HEK293 (cell line): Measurements from ENCODE around the gene MELK.

Experiments used
- CTCF ChIA-PET: fragments of 350-600 bp; formaldehyde crosslinking; extraction: SDS; loops from one replicate; lab custom pipeline; 2021; ENCODE audit warnings: antibody characterized with exemption; lab: Yijun Ruan, JAX
- POLR2A ChIA-PET: fragments of 300-600 bp; formaldehyde crosslinking; extraction: SDS; loops from one replicate; lab custom pipeline; 2020; ENCODE audit warnings: antibody characterized with exemption, inconsistent platforms; lab: Yijun Ruan, JAX
- H3K27ac ChIP-seq: fragments of 200-500 bp; sonication (Bioruptor generic); 2 replicates; pipeline ENCODE4 v1.5.1; 2014; ENCODE audit warnings: low read depth, low read length, control low read depth, inconsistent platforms; ENCODE audit errors: extremely low read depth
- H3K36me3 ChIP-seq, 2 experiments: fragments of 200-500 bp in 1 of 2; sonication (Bioruptor generic) in 1 of 2; 1 replicate in 1 of 2; 2 replicates in 1 of 2; pipeline ENCODE4 v1.5.1; 2014 to 2017; ENCODE audit warnings: inconsistent platforms in 2 of 2, low read length in 2 of 2; ENCODE audit not compliant: control insufficient read depth in 2 of 2, insufficient read depth in 1 of 2
- H3K4me1 ChIP-seq: fragments of 200-500 bp; sonication (Bioruptor generic); 2 replicates; pipeline ENCODE4 v1.5.1; 2014; ENCODE audit warnings: mild to moderate bottlenecking, low read length, inconsistent platforms; ENCODE audit not compliant: control insufficient read depth, insufficient read depth
- H3K4me3 ChIP-seq: 2 replicates; pipeline ENCODE4 v1.5.1; 2011; ENCODE audit warnings: low read depth, mild to moderate bottlenecking, control low read depth, low read length, moderate library complexity
- H3K9me3 ChIP-seq: fragments of 200-500 bp; sonication (Bioruptor generic); 2 replicates; pipeline ENCODE4 v1.5.1; 2014; ENCODE audit warnings: low read depth, low read length, inconsistent platforms; ENCODE audit not compliant: control insufficient read depth, insufficient read depth
- GFI1B ChIP-seq: fragments of 450-650 bp; formaldehyde crosslinking; IDR thresholded peaks from 2 replicates; pipeline ENCODE4 v1.5.1; 2016; ENCODE audit warnings: missing biosample characterization, missing genetic modification characterization
- HOXA7 ChIP-seq: sonication (generic); formaldehyde crosslinking; IDR thresholded peaks from 2 replicates; pipeline ENCODE4 v1.8.1; 2022; ENCODE audit warnings: missing genetic modification reagents, borderline replicate concordance
- KLF7 ChIP-seq: fragments of 450-650 bp; formaldehyde crosslinking; IDR thresholded peaks from 2 replicates; pipeline ENCODE4 v1.5.1; 2016; ENCODE audit warnings: missing biosample characterization, missing genetic modification characterization, borderline replicate concordance
- MEIS1 ChIP-seq: sonication (generic); formaldehyde crosslinking; IDR thresholded peaks from 2 replicates; pipeline ENCODE4 v1.8.1; 2022; ENCODE audit warnings: missing genetic modification reagents, mild to moderate bottlenecking, borderline replicate concordance
- PRDM1 ChIP-seq: fragments of 450-650 bp; formaldehyde crosslinking; IDR thresholded peaks from 2 replicates; pipeline ENCODE4; 2016; ENCODE audit warnings: missing biosample characterization, missing genetic modification characterization
- TRIM28 ChIP-seq: IDR thresholded peaks from 2 replicates; pipeline ENCODE4 v1.6.1; 2011; ENCODE audit warnings: low read length, control low read depth, borderline replicate concordance
- ZBTB8A ChIP-seq: fragments of 450-650 bp; formaldehyde crosslinking; IDR thresholded peaks from 2 replicates; pipeline ENCODE4 v1.5.1; 2016; ENCODE audit warnings: missing biosample characterization, missing genetic modification characterization
- ZNF184 ChIP-seq: fragments of 450-650 bp; IDR thresholded peaks from 2 replicates; pipeline ENCODE4 v1.5.1; 2018; ENCODE audit warnings: missing biosample characterization, mild to moderate bottlenecking, missing genetic modification characterization
- ZNF274 ChIP-seq, 2 experiments: fragments of 200-500 bp in 1 of 2; fragments of 450-650 bp in 1 of 2; sonication (Bioruptor generic) in 1 of 2; formaldehyde crosslinking in 1 of 2; IDR thresholded peaks; 2 replicates each; pipeline versions ENCODE4 v1.5.1 to v1.6.1; 2014 to 2016; ENCODE audit warnings: borderline replicate concordance in 1 of 2, inconsistent platforms in 1 of 2, low read length in 1 of 2, missing biosample characterization in 1 of 2, missing genetic modification characterization in 1 of 2
- ZNF426 ChIP-seq: fragments of 450-650 bp; formaldehyde crosslinking; IDR thresholded peaks from 2 replicates; pipeline ENCODE4 v1.5.1; 2017; ENCODE audit warnings: missing biosample characterization, missing genetic modification characterization, mild to moderate bottlenecking, inconsistent platforms, moderate library complexity
- ZNF623 ChIP-seq: fragments of 450-650 bp; formaldehyde crosslinking; IDR thresholded peaks from 2 replicates; pipeline ENCODE4 v1.5.1; 2016; ENCODE audit warnings: missing biosample characterization, missing genetic modification characterization
- ZNF677 ChIP-seq: fragments of 450-650 bp; IDR thresholded peaks from 2 replicates; pipeline ENCODE4 v1.5.0; 2018; ENCODE audit warnings: missing biosample characterization, mild to moderate bottlenecking, missing genetic modification characterization, moderate library complexity
- ZNF707 ChIP-seq: fragments of 450-650 bp; formaldehyde crosslinking; IDR thresholded peaks from 2 replicates; pipeline ENCODE4 v1.5.1; 2016; ENCODE audit warnings: missing biosample characterization, missing genetic modification characterization
- TF ChIP-seq, protein P1 (sequence below): fragments of 450-650 bp; formaldehyde crosslinking; IDR thresholded peaks from 2 replicates; pipeline ENCODE4 v1.5.1; 2017; ENCODE audit warnings: missing biosample characterization, mild to moderate bottlenecking, missing genetic modification characterization, moderate library complexity
- TF ChIP-seq, protein P2 (sequence below): IDR thresholded peaks from 2 replicates; pipeline ENCODE4 v1.6.1; 2011; ENCODE audit warnings: mild to moderate bottlenecking, low read depth, low read length, borderline replicate concordance
- TF ChIP-seq, protein P3 (sequence below): fragments of 450-650 bp; formaldehyde crosslinking; IDR thresholded peaks from 2 replicates; pipeline ENCODE4 v1.5.1; 2016; ENCODE audit warnings: missing biosample characterization, missing genetic modification characterization
- TF ChIP-seq, protein P4 (sequence below): fragments of 450-650 bp; IDR thresholded peaks from 2 replicates; pipeline ENCODE4 v1.5.1; 2018; ENCODE audit warnings: missing biosample characterization, mild to moderate bottlenecking, missing genetic modification characterization
- TF ChIP-seq, protein P5 (sequence below): fragments of 450-650 bp; formaldehyde crosslinking; IDR thresholded peaks from 2 replicates; pipeline ENCODE4 v1.5.1; 2016; ENCODE audit warnings: missing biosample characterization, missing genetic modification characterization

The MELK gene

DNA sequence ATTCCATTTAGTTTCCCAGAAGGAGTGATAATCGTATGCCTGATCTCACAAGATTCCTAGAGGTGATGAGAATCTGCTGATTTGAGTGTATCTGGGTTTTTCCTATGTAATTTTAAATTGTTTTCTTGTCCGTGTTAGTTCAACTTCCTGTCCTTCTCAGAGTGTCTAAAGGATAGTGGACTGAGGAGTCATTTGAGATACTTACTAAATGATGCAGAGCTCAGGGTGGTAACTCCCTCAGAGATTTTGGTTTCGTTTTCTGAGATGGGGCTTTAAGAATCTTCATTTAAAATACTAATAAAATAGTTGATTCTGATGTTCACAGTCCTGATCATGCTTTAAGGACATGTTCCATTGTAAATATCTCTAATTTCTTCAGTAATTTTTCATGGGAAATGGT lies 30.3 kb downstream of the MELK start:
- CTCF ChIA-PET, result interaction anchor here (0.7 to 0.9 kb wide), 2 partner anchors 201 to 719 kb away, joined by 3 to 7 read pairs; no protein-coding TSS in a partner anchor
- POLR2A ChIA-PET, result no interaction called here
- no peak overlapping the region for H3K27ac ChIP-seq
- H3K4me1 ChIP-seq, result no peaks in the 10 kb centered on the region
- H3K4me3 ChIP-seq, result no peak overlapping the region
- H3K36me3 ChIP-seq, result peaks cover 51 to 89% of the 10 kb centered on the region in 2 experiments
- H3K9me3 ChIP-seq, result no peaks in the 10 kb centered on the region
- no peak for TF ChIP-seq ZNF184 (tag by site-specific recombination)
- TF ChIP-seq, protein P1, sequence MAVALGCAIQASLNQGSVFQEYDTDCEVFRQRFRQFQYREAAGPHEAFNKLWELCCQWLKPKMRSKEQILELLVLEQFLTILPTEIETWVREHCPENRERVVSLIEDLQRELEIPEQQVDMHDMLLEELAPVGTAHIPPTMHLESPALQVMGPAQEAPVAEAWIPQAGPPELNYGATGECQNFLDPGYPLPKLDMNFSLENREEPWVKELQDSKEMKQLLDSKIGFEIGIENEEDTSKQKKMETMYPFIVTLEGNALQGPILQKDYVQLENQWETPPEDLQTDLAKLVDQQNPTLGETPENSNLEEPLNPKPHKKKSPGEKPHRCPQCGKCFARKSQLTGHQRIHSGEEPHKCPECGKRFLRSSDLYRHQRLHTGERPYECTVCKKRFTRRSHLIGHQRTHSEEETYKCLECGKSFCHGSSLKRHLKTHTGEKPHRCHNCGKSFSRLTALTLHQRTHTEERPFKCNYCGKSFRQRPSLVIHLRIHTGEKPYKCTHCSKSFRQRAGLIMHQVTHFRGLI, result no peak
- TF ChIP-seq, all 188 proteins: peak for 0

DNA sequence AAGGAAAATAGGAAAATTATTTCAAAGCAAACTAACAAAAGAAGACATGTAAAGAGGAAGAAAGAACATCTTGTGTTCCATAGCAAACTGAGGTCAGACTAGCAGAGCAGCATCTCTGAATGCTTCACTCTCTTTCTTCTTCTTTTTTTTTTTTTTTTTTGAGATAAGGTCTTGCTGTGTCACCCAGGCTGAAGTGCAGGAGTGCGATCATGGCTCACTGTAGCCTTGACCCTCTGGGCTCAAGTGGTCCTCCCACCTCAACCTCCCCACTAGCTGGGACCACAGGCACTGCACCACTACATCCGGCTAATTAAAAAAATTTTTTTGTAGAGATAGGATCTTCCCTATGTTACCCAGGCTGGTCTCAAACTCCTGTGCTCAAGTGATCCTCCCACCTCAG lies 36.6 kb downstream of the MELK start:
- Histone ChIP-seq H3K4me3 (no peak overlapping the region), H3K27ac (no peak overlapping the region), H3K9me3 (no peaks in the 10 kb centered on the region), H3K36me3 (peaks cover 45 to 83% of the 10 kb centered on the region in 2 experiments), H3K4me1 (no peaks in the 10 kb centered on the region)
- ChIA-PET CTCF (interaction anchor here (1.3 kb wide), 1 partner anchor 120 kb away, joined by 6 read pairs; no protein-coding TSS in a partner anchor), POLR2A (no interaction called here)
- TF ChIP-seq, protein P2, sequence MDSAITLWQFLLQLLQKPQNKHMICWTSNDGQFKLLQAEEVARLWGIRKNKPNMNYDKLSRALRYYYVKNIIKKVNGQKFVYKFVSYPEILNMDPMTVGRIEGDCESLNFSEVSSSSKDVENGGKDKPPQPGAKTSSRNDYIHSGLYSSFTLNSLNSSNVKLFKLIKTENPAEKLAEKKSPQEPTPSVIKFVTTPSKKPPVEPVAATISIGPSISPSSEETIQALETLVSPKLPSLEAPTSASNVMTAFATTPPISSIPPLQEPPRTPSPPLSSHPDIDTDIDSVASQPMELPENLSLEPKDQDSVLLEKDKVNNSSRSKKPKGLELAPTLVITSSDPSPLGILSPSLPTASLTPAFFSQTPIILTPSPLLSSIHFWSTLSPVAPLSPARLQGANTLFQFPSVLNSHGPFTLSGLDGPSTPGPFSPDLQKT, result no peak
- TF ChIP-seq ZNF274 (IDR thresholded peaks at IDR 0.05; ENCODE audit: low read length) (no peak), ZNF274 (tag by site-specific recombination; IDR thresholded peaks at IDR 0.05; ENCODE audit: borderline replicate concordance) (no peak), PRDM1 (tag by site-specific recombination) (no peak), MEIS1 (CRISPR knock-in tag) (no peak), KLF7 (tag by site-specific recombination) (no peak), ZBTB8A (tag by site-specific recombination) (no peak), HOXA7 (CRISPR knock-in tag) (no peak), ZNF426 (no peak), GFI1B (no peak), ZNF677 (tag by site-specific recombination) (no peak), ZNF623 (tag by site-specific recombination) (no peak), TRIM28 (no peak), ZNF707 (tag by site-specific recombination) (no peak)
- TF ChIP-seq, protein P3, sequence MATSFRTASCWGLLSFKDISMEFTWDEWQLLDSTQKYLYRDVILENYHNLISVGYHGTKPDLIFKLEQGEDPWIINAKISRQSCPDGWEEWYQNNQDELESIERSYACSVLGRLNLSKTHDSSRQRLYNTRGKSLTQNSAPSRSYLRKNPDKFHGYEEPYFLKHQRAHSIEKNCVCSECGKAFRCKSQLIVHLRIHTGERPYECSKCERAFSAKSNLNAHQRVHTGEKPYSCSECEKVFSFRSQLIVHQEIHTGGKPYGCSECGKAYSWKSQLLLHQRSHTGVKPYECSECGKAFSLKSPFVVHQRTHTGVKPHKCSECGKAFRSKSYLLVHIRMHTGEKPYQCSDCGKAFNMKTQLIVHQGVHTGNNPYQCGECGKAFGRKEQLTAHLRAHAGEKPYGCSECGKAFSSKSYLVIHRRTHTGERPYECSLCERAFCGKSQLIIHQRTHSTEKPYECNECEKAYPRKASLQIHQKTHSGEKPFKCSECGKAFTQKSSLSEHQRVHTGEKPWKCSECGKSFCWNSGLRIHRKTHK, result no peak
- TF ChIP-seq, protein P4, sequence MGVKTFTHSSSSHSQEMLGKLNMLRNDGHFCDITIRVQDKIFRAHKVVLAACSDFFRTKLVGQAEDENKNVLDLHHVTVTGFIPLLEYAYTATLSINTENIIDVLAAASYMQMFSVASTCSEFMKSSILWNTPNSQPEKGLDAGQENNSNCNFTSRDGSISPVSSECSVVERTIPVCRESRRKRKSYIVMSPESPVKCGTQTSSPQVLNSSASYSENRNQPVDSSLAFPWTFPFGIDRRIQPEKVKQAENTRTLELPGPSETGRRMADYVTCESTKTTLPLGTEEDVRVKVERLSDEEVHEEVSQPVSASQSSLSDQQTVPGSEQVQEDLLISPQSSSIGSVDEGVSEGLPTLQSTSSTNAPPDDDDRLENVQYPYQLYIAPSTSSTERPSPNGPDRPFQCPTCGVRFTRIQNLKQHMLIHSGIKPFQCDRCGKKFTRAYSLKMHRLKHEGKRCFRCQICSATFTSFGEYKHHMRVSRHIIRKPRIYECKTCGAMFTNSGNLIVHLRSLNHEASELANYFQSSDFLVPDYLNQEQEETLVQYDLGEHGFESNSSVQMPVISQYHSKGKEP (tag by site-specific recombination), result no peak
- TF ChIP-seq, protein P5, sequence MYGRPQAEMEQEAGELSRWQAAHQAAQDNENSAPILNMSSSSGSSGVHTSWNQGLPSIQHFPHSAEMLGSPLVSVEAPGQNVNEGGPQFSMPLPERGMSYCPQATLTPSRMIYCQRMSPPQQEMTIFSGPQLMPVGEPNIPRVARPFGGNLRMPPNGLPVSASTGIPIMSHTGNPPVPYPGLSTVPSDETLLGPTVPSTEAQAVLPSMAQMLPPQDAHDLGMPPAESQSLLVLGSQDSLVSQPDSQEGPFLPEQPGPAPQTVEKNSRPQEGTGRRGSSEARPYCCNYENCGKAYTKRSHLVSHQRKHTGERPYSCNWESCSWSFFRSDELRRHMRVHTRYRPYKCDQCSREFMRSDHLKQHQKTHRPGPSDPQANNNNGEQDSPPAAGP (tag by site-specific recombination), result no peak
